ENCODE data around the gene GRID1. TPM values are rescaled to one million over a fixed set of nuclear protein-coding genes. Genes with fewer than 3 reads are reported as not detected.

The GRID1 gene
- total RNA-seq, 1 experiment from 2014 or later: not detected

DNA sequence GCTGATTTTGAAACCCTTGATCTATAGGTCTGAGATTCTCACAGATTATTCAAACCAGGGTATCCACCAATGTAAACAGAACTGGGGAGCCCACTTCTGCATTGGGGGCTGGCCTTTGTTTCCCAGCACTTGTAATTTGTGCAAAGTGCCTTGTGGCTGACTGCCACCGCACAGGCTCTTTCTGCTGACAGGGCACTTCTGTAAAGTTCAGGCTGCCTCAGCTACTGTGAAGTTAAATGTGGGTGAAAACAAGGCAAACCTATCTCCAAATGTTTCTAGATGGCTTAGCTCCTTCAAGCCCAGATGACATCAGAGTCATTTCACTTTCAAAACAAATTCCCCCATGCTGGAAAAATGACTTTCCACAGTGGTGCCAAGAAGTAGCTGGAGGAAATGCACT lies 54.7 kb downstream of the GRID1 start:
- no peak for DNase-seq
- Histone ChIP-seq H3K9me3 (ENCODE audit: low read length) (no peaks in the 10 kb centered on the region), H2AFZ (ENCODE audit: low read length) (no peak overlapping the region), H3K4me1 (ENCODE audit: insufficient read depth, low read length) (no peaks in the 10 kb centered on the region), H3K79me2 (ENCODE audit: low read length) (no peaks in the 10 kb centered on the region), H3K9ac (ENCODE audit: low read length) (no peak overlapping the region), H3K4me3 (ENCODE audit: low read length) (no peak overlapping the region), H3K4me2 (ENCODE audit: low read length) (no peak overlapping the region), H3K9me2 (replicated peaks; ENCODE audit: low read length) (no peaks in the 10 kb centered on the region), H4K20me1 (ENCODE audit: low read length) (no peaks in the 10 kb centered on the region), H3F3A (ENCODE audit: low read length, unreplicated experiment) (no peaks in the 10 kb centered on the region), H3K27ac (ENCODE audit: low read length) (no peak overlapping the region), H3K36me3 (ENCODE audit: low read depth, low read length) (no peaks in the 10 kb centered on the region), H3K27me3 (ENCODE audit: low read length) (no peaks in the 10 kb centered on the region)
- ATAC-seq: no peak
- POLR2A ChIA-PET (ENCODE audit: unreplicated experiment): no interaction called here
- CTCF ChIA-PET: no interaction called here
- TF ChIP-seq EZH2phosphoT487 (IDR thresholded peaks at IDR 0.05; ENCODE audit: borderline replicate concordance, low read length) (no peak), EZH2 (IDR thresholded peaks at IDR 0.05; ENCODE audit: low read length, unreplicated experiment) (no peak)
- TF ChIP-seq, protein P1, sequence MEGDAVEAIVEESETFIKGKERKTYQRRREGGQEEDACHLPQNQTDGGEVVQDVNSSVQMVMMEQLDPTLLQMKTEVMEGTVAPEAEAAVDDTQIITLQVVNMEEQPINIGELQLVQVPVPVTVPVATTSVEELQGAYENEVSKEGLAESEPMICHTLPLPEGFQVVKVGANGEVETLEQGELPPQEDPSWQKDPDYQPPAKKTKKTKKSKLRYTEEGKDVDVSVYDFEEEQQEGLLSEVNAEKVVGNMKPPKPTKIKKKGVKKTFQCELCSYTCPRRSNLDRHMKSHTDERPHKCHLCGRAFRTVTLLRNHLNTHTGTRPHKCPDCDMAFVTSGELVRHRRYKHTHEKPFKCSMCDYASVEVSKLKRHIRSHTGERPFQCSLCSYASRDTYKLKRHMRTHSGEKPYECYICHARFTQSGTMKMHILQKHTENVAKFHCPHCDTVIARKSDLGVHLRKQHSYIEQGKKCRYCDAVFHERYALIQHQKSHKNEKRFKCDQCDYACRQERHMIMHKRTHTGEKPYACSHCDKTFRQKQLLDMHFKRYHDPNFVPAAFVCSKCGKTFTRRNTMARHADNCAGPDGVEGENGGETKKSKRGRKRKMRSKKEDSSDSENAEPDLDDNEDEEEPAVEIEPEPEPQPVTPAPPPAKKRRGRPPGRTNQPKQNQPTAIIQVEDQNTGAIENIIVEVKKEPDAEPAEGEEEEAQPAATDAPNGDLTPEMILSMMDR (conservative IDR thresholded peaks at IDR 0.05; ENCODE audit: low read depth, low read length): no peak
- intact Hi-C loops (cut with micrococcal nuclease): no loop called here
- BruUV-seq (replicated peaks): no TSS peak

- Histone ChIP-seq H3K27me3 (ENCODE audit: low read length) (no peaks in the 10 kb centered on the region), H3K9me3 (ENCODE audit: low read length) (no peaks in the 10 kb centered on the region), H3F3A (ENCODE audit: low read length, unreplicated experiment) (no peaks in the 10 kb centered on the region), H3K4me3 (ENCODE audit: low read length) (no peak overlapping the region), H3K79me2 (ENCODE audit: low read length) (no peaks in the 10 kb centered on the region), H3K9ac (ENCODE audit: low read length) (no peak overlapping the region), H4K20me1 (ENCODE audit: low read length) (no peaks in the 10 kb centered on the region), H3K36me3 (ENCODE audit: low read depth, low read length) (no peaks in the 10 kb centered on the region), H2AFZ (ENCODE audit: low read length) (no peak overlapping the region), H3K27ac (ENCODE audit: low read length) (no peak overlapping the region), H3K4me1 (ENCODE audit: insufficient read depth, low read length) (no peaks in the 10 kb centered on the region), H3K4me2 (ENCODE audit: low read length) (no peak overlapping the region), H3K9me2 (replicated peaks; ENCODE audit: low read length) (no peaks in the 10 kb centered on the region)
- DNase-seq (no peak), ATAC-seq (no peak)
- intact Hi-C loops (cut with micrococcal nuclease): no loop called here
- BruUV-seq (replicated peaks): no TSS peak
- CTCF ChIA-PET: no interaction called here
- POLR2A ChIA-PET (ENCODE audit: unreplicated experiment): no interaction called here
- TF ChIP-seq EZH2 (IDR thresholded peaks at IDR 0.05; ENCODE audit: low read length, unreplicated experiment): no peak
- TF ChIP-seq EZH2phosphoT487 (IDR thresholded peaks at IDR 0.05; ENCODE audit: borderline replicate concordance, low read length): no peak
- TF ChIP-seq, protein P1 (conservative IDR thresholded peaks at IDR 0.05; ENCODE audit: low read depth, low read length): no peak
These were observed 55.4 kb downstream of the GRID1 start for GRCh38 chr10:86311190-86311589.

- no peak for DNase-seq
- TF ChIP-seq EZH2phosphoT487 (IDR thresholded peaks at IDR 0.05; ENCODE audit: borderline replicate concordance, low read length) (no peak), EZH2 (IDR thresholded peaks at IDR 0.05; ENCODE audit: low read length, unreplicated experiment) (no peak)
- TF ChIP-seq, protein P1 (conservative IDR thresholded peaks at IDR 0.05; ENCODE audit: low read depth, low read length): no peak
- Histone ChIP-seq H3K27ac (ENCODE audit: low read length) (no peak overlapping the region), H3F3A (ENCODE audit: low read length, unreplicated experiment) (no peaks in the 10 kb centered on the region), H3K4me2 (ENCODE audit: low read length) (no peak overlapping the region), H3K4me3 (ENCODE audit: low read length) (no peak overlapping the region), H3K79me2 (ENCODE audit: low read length) (no peaks in the 10 kb centered on the region), H3K9ac (ENCODE audit: low read length) (no peak overlapping the region), H4K20me1 (ENCODE audit: low read length) (no peaks in the 10 kb centered on the region), H3K36me3 (ENCODE audit: low read depth, low read length) (no peaks in the 10 kb centered on the region), H3K27me3 (ENCODE audit: low read length) (no peaks in the 10 kb centered on the region), H3K4me1 (ENCODE audit: insufficient read depth, low read length) (no peaks in the 10 kb centered on the region), H3K9me2 (replicated peaks; ENCODE audit: low read length) (no peaks in the 10 kb centered on the region), H3K9me3 (ENCODE audit: low read length) (no peaks in the 10 kb centered on the region), H2AFZ (ENCODE audit: low read length) (no peak overlapping the region)
- POLR2A ChIA-PET (ENCODE audit: unreplicated experiment): no interaction called here
- CTCF ChIA-PET: no interaction called here
- BruUV-seq (replicated peaks): no TSS peak
- ATAC-seq: no peak
- intact Hi-C loops (cut with micrococcal nuclease): no loop called here
These were observed 55.9 kb downstream of the GRID1 start for GRCh38 chr10:86310702-86311101.

Measured in PC-3 (cell line).